Vagina (tissue), 2 donors: ENCODE results near the gene GSTK1. TPM values are rescaled to one million over a fixed set of nuclear protein-coding genes. Genes with fewer than 3 reads are reported as not detected.

Experiments used
- DNase-seq, 2 donors: peaks; one replicate each; pipeline ENCODE4 v3.0.0-alpha.2; 2017; ENCODE audit errors: extremely low spot score in 2 of 2
- H3K27ac ChIP-seq: fragments of 200-600 bp; sonication (generic); one replicate; pipeline ENCODE4 v1.5.1; 2019
- H3K27me3 ChIP-seq: fragments of 200-600 bp; sonication (generic); one replicate; pipeline ENCODE4 v1.5.1; 2019
- H3K36me3 ChIP-seq, 2 donors: fragments of 200-600 bp; sonication (generic); one replicate each; pipeline ENCODE4 v1.5.1; 2017 to 2019
- H3K4me1 ChIP-seq: fragments of 200-600 bp; sonication (generic); one replicate; pipeline ENCODE4 v1.5.1; 2019
- H3K4me3 ChIP-seq, 2 donors: fragments of 200-600 bp; sonication (generic); 1 replicate in 1 of 2; 2 replicates in 1 of 2; pipeline ENCODE4 v1.5.1; 2016 to 2019
- H3K9me3 ChIP-seq: fragments of 200-600 bp; sonication (generic); one replicate; pipeline ENCODE4 v1.5.1; 2019
- POLR2A ChIP-seq, 2 donors: fragments of 450-650 bp; IDR thresholded peaks; one replicate each; pipeline ENCODE4 v1.6.1; 2017; ENCODE audit warnings: antibody characterized with exemption in 2 of 2, mild to moderate bottlenecking in 2 of 2, moderate library complexity in 2 of 2
- POLR2AphosphoS5 ChIP-seq, 2 donors: sonication (generic); formaldehyde crosslinking; IDR thresholded peaks; one replicate each; pipeline ENCODE4 v1.9.0; 2017; ENCODE audit warnings: antibody characterized with exemption in 2 of 2, mild to moderate bottlenecking in 2 of 2, low read depth in 1 of 2; ENCODE audit not compliant: insufficient read depth in 1 of 2
- intact Hi-C: fragments of 100-400 bp; cut with DNase I; formaldehyde crosslinking; loops from one replicate; pipeline ENCODE4 v1.15.1; 2023
- total RNA-seq: library from RNA; depleted of rRNA; stranded (reverse); fragments of >200 nt; gene quantifications from one replicate; pipeline ENCODE4 v1.2.3, GENCODE V29; 2016
- TF ChIP-seq, protein P1 (sequence below), 3 experiments: fragments of 450-650 bp in 2 of 3; fragments of 200-600 bp in 1 of 3; sonication (generic) in 1 of 3; IDR thresholded peaks; one replicate each; pipeline ENCODE4 v1.5.1; 2017 to 2019; ENCODE audit warnings: antibody characterized with exemption in 3 of 3, mild to moderate bottlenecking in 2 of 3, moderate library complexity in 2 of 3

GSTK1 gene
- total RNA-seq, 1 donor from 2014 or later, result 127 TPM

- H3K27ac ChIP-seq, result no peak overlapping the region
- no peaks in the 10 kb centered on the region for H3K27me3 ChIP-seq
- intact Hi-C loops, result no loop called here
- H3K4me1 ChIP-seq, result no peaks in the 10 kb centered on the region
- H3K36me3 ChIP-seq, result no peaks in the 10 kb centered on the region
- TF ChIP-seq POLR2AphosphoS5 (IDR thresholded peaks at IDR 0.05; ENCODE audit: insufficient read depth in 1 of 2, low read depth in 1 of 2), result no peak
- no peak for TF ChIP-seq POLR2A (IDR thresholded peaks at IDR 0.05)
- TF ChIP-seq, protein P1, sequence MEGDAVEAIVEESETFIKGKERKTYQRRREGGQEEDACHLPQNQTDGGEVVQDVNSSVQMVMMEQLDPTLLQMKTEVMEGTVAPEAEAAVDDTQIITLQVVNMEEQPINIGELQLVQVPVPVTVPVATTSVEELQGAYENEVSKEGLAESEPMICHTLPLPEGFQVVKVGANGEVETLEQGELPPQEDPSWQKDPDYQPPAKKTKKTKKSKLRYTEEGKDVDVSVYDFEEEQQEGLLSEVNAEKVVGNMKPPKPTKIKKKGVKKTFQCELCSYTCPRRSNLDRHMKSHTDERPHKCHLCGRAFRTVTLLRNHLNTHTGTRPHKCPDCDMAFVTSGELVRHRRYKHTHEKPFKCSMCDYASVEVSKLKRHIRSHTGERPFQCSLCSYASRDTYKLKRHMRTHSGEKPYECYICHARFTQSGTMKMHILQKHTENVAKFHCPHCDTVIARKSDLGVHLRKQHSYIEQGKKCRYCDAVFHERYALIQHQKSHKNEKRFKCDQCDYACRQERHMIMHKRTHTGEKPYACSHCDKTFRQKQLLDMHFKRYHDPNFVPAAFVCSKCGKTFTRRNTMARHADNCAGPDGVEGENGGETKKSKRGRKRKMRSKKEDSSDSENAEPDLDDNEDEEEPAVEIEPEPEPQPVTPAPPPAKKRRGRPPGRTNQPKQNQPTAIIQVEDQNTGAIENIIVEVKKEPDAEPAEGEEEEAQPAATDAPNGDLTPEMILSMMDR (IDR thresholded peaks at IDR 0.05), result no peak
- DNase-seq, result no peak
- no peak overlapping the region for H3K4me3 ChIP-seq
- no peaks in the 10 kb centered on the region for H3K9me3 ChIP-seq
Observed at GRCh38 chr7:143225047-143225446, 38.2 kb upstream of the GSTK1 start.

DNA sequence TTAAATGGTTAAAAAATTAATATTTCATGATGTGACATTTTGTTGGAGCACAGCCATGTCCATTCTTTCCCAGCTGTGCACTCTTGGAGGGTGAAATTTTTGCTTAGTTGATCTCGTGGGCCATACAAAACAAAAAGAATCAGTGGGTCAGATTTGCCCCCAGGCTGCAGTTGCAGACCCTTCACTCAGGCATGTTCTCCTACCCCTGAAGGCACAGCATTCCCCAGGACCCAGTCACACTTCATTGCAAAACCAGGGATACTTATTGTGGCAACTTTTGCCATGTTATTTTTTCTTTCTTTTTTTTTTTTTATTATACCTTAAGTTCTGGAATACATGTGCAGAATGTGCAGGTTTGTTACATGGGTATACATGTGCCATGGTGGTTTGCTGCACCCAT, 35.4 kb upstream of the GSTK1 start:
- Histone ChIP-seq H3K27ac (no peak overlapping the region), H3K9me3 (no peaks in the 10 kb centered on the region), H3K36me3 (no peaks in the 10 kb centered on the region), H3K4me1 (no peaks in the 10 kb centered on the region), H3K4me3 (no peak overlapping the region), H3K27me3 (no peaks in the 10 kb centered on the region)
- intact Hi-C loops, result no loop called here
- TF ChIP-seq POLR2A (IDR thresholded peaks at IDR 0.05) (no peak), POLR2AphosphoS5 (IDR thresholded peaks at IDR 0.05; ENCODE audit: insufficient read depth in 1 of 2, low read depth in 1 of 2) (no peak)
- TF ChIP-seq, protein P1 (IDR thresholded peaks at IDR 0.05), result no peak
- no peak for DNase-seq

- Histone ChIP-seq H3K9me3 (no peaks in the 10 kb centered on the region), H3K4me3 (no peak overlapping the region), H3K27me3 (no peaks in the 10 kb centered on the region), H3K36me3 (no peaks in the 10 kb centered on the region), H3K4me1 (no peaks in the 10 kb centered on the region), H3K27ac (no peak overlapping the region)
- intact Hi-C loops, result no loop called here
- DNase-seq, result no peak
- TF ChIP-seq POLR2A (IDR thresholded peaks at IDR 0.05) (no peak), POLR2AphosphoS5 (IDR thresholded peaks at IDR 0.05; ENCODE audit: insufficient read depth in 1 of 2, low read depth in 1 of 2) (no peak)
- TF ChIP-seq, protein P1 (IDR thresholded peaks at IDR 0.05), result no peak
Observed at GRCh38 chr7:143229054-143229790, 34.0 kb upstream of the GSTK1 start.

GRCh38 chr7:143230602-143231457, 32.4 kb upstream of the GSTK1 start:
- DNase-seq, result no peak
- H3K4me3 ChIP-seq, result no peak overlapping the region
- H3K27me3 ChIP-seq, result no peaks in the 10 kb centered on the region
- no peaks in the 10 kb centered on the region for H3K36me3 ChIP-seq
- intact Hi-C loops, result no loop called here
- no peak overlapping the region for H3K27ac ChIP-seq
- H3K9me3 ChIP-seq, result no peaks in the 10 kb centered on the region
- H3K4me1 ChIP-seq, result no peaks in the 10 kb centered on the region
- TF ChIP-seq POLR2A (IDR thresholded peaks at IDR 0.05), result no peak
- TF ChIP-seq, protein P1 (IDR thresholded peaks at IDR 0.05), result no peak
- TF ChIP-seq POLR2AphosphoS5 (IDR thresholded peaks at IDR 0.05; ENCODE audit: insufficient read depth in 1 of 2, low read depth in 1 of 2), result no peak
